Ishikawa (cell line): ENCODE measurements around the gene CSTB.

Experiments
- CEBPB ChIP-seq: IDR thresholded peaks from 2 replicates; pipeline ENCODE4 v1.6.1; 2012
- CREB1 ChIP-seq: IDR thresholded peaks from 2 replicates; pipeline ENCODE4 v1.6.1; 2012; ENCODE audit warnings: low read depth
- EGR1 ChIP-seq: IDR thresholded peaks from 2 replicates; pipeline ENCODE4 v1.6.1; 2012
- EP300 ChIP-seq: IDR thresholded peaks from 2 replicates; pipeline ENCODE4 v1.6.1; 2012; ENCODE audit warnings: borderline replicate concordance
- FOXM1 ChIP-seq: IDR thresholded peaks from 2 replicates; pipeline ENCODE4 v1.6.1; 2012; ENCODE audit warnings: low read depth, borderline replicate concordance
- MAX ChIP-seq: IDR thresholded peaks from 2 replicates; pipeline ENCODE4 v1.6.1; 2012
- NFIC ChIP-seq: IDR thresholded peaks from 2 replicates; pipeline ENCODE4 v1.6.1; 2012
- RAD21 ChIP-seq: IDR thresholded peaks from 2 replicates; pipeline ENCODE4 v1.6.1; 2012; ENCODE audit warnings: low read depth
- REST ChIP-seq: IDR thresholded peaks from 2 replicates; pipeline ENCODE4 v1.6.1; 2012; ENCODE audit warnings: low read depth, mild to moderate bottlenecking
- TAF1 ChIP-seq: IDR thresholded peaks from 2 replicates; pipeline ENCODE4 v1.6.1; 2012; ENCODE audit warnings: low read depth, mild to moderate bottlenecking
- TCF12 ChIP-seq: IDR thresholded peaks from 2 replicates; pipeline ENCODE4 v1.6.1; 2012; ENCODE audit warnings: low read depth
- TEAD4 ChIP-seq: IDR thresholded peaks from 2 replicates; pipeline ENCODE4 v1.6.1; 2012
- USF1 ChIP-seq: IDR thresholded peaks from 2 replicates; pipeline ENCODE4 v1.6.1; 2012
- YY1 ChIP-seq: IDR thresholded peaks from 2 replicates; pipeline ENCODE4 v1.6.1; 2012; ENCODE audit warnings: low read depth

- TF ChIP-seq TAF1 = no peak
- no peak for TF ChIP-seq TCF12
- no peak for TF ChIP-seq CREB1
- TF ChIP-seq USF1 = no peak
- TF ChIP-seq CEBPB = no peak
- no peak for TF ChIP-seq RAD21
- TF ChIP-seq TEAD4 = no peak
- no peak for TF ChIP-seq EP300
- TF ChIP-seq EGR1 = no peak
- no peak for TF ChIP-seq FOXM1
- no peak for TF ChIP-seq MAX
- no peak for TF ChIP-seq NFIC
- TF ChIP-seq YY1 = no peak
- no peak for TF ChIP-seq REST
Measured at GRCh38 chr21:43786300-43786806, 10.2 kb upstream of the CSTB start.
